ENCODE results near the gene PNMA6F.

DNA sequence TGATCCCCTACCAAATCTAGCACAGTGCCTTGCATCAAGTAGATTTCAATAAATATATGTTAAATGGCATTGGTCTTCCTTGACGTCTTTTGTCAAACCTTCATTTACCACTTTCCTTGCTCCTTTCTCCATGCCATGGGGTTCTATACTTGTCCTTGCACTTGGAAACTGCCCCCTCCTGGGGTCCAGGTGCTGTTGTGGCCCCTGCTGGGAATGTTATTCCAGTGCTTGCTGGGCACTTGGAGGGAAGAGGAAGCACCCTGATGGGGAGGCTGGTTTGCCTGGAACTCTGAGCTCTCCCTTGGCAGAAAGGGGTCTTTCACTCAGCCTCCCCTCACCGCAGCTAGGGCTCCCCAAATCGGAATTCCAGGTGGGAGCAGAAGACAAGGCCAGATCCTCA lies 31.3 kb upstream of the PNMA6F start:
- TF ChIP-seq, protein P1, sequence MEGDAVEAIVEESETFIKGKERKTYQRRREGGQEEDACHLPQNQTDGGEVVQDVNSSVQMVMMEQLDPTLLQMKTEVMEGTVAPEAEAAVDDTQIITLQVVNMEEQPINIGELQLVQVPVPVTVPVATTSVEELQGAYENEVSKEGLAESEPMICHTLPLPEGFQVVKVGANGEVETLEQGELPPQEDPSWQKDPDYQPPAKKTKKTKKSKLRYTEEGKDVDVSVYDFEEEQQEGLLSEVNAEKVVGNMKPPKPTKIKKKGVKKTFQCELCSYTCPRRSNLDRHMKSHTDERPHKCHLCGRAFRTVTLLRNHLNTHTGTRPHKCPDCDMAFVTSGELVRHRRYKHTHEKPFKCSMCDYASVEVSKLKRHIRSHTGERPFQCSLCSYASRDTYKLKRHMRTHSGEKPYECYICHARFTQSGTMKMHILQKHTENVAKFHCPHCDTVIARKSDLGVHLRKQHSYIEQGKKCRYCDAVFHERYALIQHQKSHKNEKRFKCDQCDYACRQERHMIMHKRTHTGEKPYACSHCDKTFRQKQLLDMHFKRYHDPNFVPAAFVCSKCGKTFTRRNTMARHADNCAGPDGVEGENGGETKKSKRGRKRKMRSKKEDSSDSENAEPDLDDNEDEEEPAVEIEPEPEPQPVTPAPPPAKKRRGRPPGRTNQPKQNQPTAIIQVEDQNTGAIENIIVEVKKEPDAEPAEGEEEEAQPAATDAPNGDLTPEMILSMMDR (IDR thresholded peaks at IDR 0.05) = no peak
- TF ChIP-seq POLR2A (IDR thresholded peaks at IDR 0.05) = no peak

Measured in uterus (tissue), 2 donors.